Measurements from ENCODE around the gene SEPTIN8. TPM values are rescaled to one million over a fixed set of nuclear protein-coding genes. Genes with fewer than 3 reads are reported as not detected.
A peak's percentile ranks its signal among the peaks of the same experiment; 100 is the strongest.

SEPTIN8 gene
- total and polyA plus RNA-seq, 5 experiments from 2014 or later: 0.82 to 6.6 (median 1.2) TPM

DNA sequence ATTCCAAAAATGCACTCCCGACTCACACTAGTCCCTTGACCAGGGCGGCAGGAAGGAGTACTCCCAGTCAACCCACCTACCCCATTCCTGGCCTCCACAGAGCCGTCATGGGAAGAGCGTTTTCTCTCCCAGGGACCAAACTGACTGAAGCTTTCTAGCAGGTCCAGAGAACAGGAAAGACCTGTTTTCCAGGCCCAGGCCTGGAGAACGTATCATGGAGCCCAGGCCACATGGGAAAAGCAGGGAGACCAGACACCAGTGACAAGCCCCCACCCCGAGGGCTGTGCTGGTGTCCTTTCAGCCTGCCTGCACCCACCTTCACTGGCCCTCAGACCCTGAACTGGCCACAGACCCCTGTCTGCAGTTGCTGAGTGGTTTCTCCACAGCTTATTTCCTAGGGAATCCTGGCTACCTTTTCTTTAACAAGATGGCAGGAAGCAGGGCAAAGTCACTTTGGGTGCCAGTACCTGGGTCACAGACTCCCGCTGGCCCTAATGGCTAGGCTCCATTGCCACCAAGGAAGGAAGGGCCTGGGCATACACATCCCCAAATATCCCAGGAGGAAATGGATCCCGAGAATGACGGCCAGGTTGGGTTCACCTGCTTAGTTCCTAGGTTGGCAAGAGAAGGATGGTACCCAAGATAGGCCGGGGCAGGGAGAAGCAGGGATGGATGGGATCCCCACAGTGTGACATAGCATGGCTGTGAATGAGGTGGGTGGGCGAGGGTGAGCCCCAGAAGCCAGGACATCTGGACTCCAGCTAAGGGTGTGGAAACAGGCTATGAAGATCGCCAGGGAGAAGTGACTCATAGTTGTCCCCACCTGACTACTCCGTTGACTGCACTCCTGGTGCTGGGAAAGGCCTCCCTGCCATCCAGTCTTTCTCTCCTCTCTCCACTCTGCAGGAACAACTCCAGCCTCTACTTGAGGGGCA, 17.7 kb downstream of the SEPTIN8 start:
- Mint-ChIP-seq H3K4me1 (peaks cover 0 to 8% (median 0%) of the 10 kb centered on the region in 4 donors), H3K27me3 (no peaks in the 10 kb centered on the region), H3K4me3 (no peak overlapping the region), H3K9me3 (no peaks in the 10 kb centered on the region), H3K36me3 (peaks cover 0 to 4% (median 0%) of the 10 kb centered on the region in 3 donors), H3K27ac (peak overlapping the region in 1 of 10 donors; percentile 33)
- POLR2A ChIA-PET: no interaction called here
- ATAC-seq (no peak), DNase-seq (peak in 1 of 10 donors; percentile 46)

DNA sequence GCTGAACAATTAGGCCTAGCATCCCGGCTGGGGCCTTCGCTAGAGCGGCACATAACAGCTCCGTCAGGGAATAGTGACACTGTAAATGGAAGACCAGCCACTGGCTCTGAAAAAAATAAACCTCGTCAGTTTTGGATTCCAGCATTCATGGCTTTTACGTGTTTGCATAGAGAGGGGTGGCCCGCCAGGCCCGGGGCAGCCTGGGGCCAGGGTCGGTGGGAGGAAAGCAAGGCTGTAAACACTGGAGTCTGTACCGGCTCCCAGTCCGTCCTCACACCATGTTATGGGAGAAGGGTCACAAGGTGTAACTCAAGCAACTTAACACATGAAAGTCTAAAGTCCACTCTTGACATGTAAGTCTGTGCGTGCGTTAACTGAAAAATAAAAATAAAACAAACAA, 18.6 kb downstream of the SEPTIN8 start:
- Mint-ChIP-seq H3K27ac (peak overlapping the region in 1 of 10 donors; percentile 66), H3K36me3 (peaks cover 0 to 3% (median 0%) of the 10 kb centered on the region in 3 donors), H3K9me3 (no peaks in the 10 kb centered on the region), H3K27me3 (no peaks in the 10 kb centered on the region), H3K4me1 (peaks cover 0 to 11% (median 1%) of the 10 kb centered on the region in 4 donors), H3K4me3 (no peak overlapping the region)
- ATAC-seq (no peak), DNase-seq (no peak)
- POLR2A ChIA-PET: interaction anchor here (0.6 kb wide), 1 partner anchor 9 kb away, joined by 3 read pairs; no protein-coding TSS in a partner anchor

DNA sequence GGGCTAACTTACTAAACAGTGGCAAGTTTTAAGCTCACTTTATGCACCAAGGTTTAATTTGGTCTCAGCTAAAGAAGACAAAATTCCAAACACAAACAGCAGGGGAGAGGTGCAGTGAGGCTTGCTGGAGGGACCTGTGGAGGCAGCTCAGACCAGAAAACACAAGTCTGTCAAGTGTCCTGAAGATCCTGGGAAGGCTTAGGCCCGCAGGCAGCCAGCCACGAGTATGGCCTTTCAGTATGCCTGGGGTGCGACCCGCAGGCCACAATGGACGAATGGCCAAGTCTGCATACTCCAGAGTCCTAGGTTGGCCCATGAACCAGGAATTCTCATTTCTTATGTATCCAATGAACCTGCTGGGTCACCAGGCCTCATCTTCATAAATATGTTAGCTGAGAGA, 20.5 kb downstream of the SEPTIN8 start:
- H3K9me3 Mint-ChIP-seq: no peaks in the 10 kb centered on the region
- no peaks in the 10 kb centered on the region for H3K27me3 Mint-ChIP-seq
- H3K4me3 Mint-ChIP-seq: no peak overlapping the region
- peaks cover 0 to 3% (median 3%) of the 10 kb centered on the region in 3 donors for H3K36me3 Mint-ChIP-seq
- DNase-seq (no peak), ATAC-seq (no peak)
- POLR2A ChIA-PET: interaction anchor here (1.2 kb wide), 1 partner anchor 9 kb away, joined by 3 read pairs; the partner anchor contains the start of gene CCNI2
- peaks cover 0 to 13% (median 3%) of the 10 kb centered on the region in 4 donors for H3K4me1 Mint-ChIP-seq
- H3K27ac Mint-ChIP-seq: peak overlapping the region in 1 of 10 donors; percentile 35

- no peak overlapping the region for H3K4me3 Mint-ChIP-seq
These were observed 22.1 kb downstream of the SEPTIN8 start for GRCh38 chr5:132754947-132755346.

DNA sequence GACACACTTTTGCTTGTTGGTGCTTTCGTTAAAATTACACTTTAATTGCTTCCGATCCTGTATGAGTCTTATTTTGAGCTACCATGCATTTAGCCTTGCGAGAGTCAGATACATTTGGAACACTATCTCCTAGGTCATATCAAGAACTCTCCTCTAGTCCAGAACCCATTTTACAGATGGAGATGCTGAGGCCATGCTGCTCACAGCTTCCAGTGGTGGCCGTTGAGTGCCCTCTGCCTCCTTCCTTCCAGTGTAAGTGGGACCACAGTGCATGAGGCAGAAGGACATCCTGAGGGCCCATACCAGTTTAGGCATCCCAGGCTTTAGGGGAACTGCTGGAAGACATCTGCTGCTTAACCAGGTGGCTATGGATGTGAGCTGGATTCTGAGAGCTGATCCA, 22.9 kb downstream of the SEPTIN8 start:
- H3K4me1 Mint-ChIP-seq: peaks cover 0 to 13% (median 3%) of the 10 kb centered on the region in 4 donors
- H3K9me3 Mint-ChIP-seq: no peaks in the 10 kb centered on the region
- ATAC-seq (no peak), DNase-seq (peak in 1 of 10 donors; percentile 55)
- H3K27me3 Mint-ChIP-seq: no peaks in the 10 kb centered on the region
- peaks cover 0 to 10% (median 5%) of the 10 kb centered on the region in 3 donors for H3K36me3 Mint-ChIP-seq
- no peak overlapping the region for H3K27ac Mint-ChIP-seq
- POLR2A ChIA-PET: interaction anchor here (1.2 kb wide), 1 partner anchor 14 kb away, joined by 4 read pairs; no protein-coding TSS in a partner anchor
- H3K4me3 Mint-ChIP-seq: no peak overlapping the region

More at GRCh38 chr5:132754947-132755346, 22.1 kb downstream of the SEPTIN8 start:
- Mint-ChIP-seq H3K36me3 (peaks cover 0 to 10% (median 5%) of the 10 kb centered on the region in 3 donors), H3K27me3 (no peaks in the 10 kb centered on the region), H3K4me1 (peaks cover 0 to 13% (median 3%) of the 10 kb centered on the region in 4 donors), H3K9me3 (no peaks in the 10 kb centered on the region), H3K27ac (peak overlapping the region in 1 of 10 donors; percentile 31)
- POLR2A ChIA-PET: no interaction called here
- DNase-seq (peak in 1 of 10 donors; percentile 8), ATAC-seq (no peak)

DNA sequence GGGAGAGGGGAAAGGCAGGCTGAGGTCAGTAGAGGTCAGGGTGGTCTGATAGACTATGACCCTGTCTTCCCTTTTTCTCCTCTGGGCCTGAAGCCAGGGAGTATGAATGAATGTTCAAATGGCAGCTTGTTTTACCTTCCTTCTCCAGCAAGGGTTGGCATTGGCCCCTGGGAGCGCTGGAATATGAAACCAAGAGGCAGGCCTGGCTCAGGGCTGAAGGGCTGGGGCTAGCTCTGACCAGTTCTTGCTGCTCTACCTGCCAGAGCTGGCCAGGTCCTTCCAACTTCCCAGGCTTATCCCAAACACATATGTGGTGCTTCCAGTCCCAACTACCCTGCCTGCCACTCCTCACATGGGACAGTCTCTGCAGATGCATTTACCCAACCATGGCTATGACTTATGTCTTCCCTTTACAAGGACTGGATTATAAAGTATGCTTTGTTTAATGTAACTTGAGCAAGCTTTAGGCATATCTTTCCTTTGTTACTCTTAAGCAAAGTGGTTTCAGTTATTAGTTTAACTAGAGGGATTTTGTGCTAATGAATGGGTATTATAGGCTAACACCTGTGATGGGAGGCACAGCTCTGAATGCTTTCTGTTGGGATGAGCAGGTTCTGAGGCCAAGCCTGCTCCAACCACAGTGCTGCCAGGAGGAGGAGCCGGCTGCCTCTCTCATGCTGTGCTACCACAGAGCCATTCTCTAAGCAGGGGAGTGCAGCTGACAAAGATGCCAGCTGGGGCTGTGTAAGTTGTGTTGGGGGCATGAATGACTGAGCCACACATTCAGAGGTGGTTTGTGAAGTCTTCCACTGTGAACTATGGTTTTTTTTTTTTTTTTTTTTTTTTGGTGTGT, 23.7 kb downstream of the SEPTIN8 start:
- Mint-ChIP-seq H3K36me3 (peaks cover 0 to 10% (median 5%) of the 10 kb centered on the region in 3 donors), H3K4me3 (no peak overlapping the region), H3K9me3 (no peaks in the 10 kb centered on the region), H3K27ac (peak overlapping the region in 2 of 10 donors; percentile 24 to 53), H3K4me1 (peaks cover 3 to 13% (median 5%) of the 10 kb centered on the region in 4 donors), H3K27me3 (peaks cover 0 to 1% (median 0%) of the 10 kb centered on the region in 5 donors)
- POLR2A ChIA-PET: interaction anchor here (1.2 kb wide), 1 partner anchor 14 kb away, joined by 4 read pairs; no protein-coding TSS in a partner anchor
- peak; percentile 42 to 67 for ATAC-seq
- peak in 1 of 10 donors; percentile 57 for DNase-seq

- ATAC-seq (no peak), DNase-seq (peak in 1 of 10 donors; percentile 24)
- peak overlapping the region in 2 of 10 donors; percentile 29 to 42 for H3K27ac Mint-ChIP-seq
- H3K4me1 Mint-ChIP-seq: peaks cover 5 to 13% (median 8%) of the 10 kb centered on the region in 4 donors
- H3K27me3 Mint-ChIP-seq: peaks cover 0 to 3% (median 0%) of the 10 kb centered on the region in 5 donors
- H3K4me3 Mint-ChIP-seq: no peak overlapping the region
- no peaks in the 10 kb centered on the region for H3K9me3 Mint-ChIP-seq
- POLR2A ChIA-PET: no interaction called here
- H3K36me3 Mint-ChIP-seq: peaks cover 0 to 10% (median 5%) of the 10 kb centered on the region in 3 donors
These were observed 24.4 kb downstream of the SEPTIN8 start for GRCh38 chr5:132752581-132753125.

DNA sequence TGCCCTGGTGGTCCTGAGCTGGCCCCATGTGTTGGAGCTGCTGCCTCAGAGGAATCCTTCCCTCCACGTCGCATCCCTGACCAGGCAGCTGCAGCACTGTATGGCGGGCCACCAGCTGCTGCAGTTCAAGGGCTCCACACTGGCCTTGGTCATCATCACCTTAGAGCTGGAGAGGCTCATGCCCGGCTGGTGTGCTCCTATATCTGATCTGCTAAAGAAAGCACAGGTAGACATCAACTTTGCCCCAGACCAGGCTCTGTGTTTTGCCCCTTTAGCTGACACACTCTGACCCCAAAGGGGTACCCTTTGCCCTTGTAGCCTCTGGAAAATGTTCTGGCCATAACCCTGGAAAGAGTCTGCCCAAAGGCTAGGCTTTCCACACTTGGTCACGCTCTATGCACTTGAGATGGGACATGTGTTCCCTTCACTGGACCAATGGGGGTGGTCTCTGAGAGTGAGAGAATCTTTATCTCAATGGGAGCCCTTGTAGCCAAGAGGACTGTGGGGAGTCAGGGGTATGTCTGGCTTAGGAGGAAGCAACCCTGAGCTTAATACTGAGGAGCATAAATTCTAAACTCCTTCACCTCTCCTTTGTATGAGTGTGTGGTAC, 25.0 kb downstream of the SEPTIN8 start:
- peaks cover 5 to 13% (median 8%) of the 10 kb centered on the region in 4 donors for H3K4me1 Mint-ChIP-seq
- H3K4me3 Mint-ChIP-seq: peak overlapping the region in 1 of 10 donors; percentile 35
- peak overlapping the region in 2 of 10 donors; percentile 18 to 42 for H3K27ac Mint-ChIP-seq

DNA sequence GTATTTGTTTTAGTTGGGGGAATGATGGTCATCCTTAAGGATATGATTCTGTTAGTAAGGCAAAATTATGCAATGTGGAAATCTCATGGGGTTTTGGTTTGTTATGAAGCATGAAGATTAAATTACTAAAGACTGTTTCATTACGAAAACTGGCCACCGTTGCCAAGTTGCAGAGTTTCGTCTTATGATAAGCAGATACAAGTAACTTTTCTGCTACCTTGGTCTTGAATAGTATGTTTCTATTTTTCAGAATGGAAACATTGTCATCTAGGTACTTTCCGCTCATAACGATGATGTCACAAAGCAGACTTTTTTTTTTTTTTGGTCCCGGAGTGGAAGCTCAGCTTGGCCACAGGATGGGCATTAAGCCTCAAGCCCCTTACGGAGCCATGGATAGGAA, 25.6 kb downstream of the SEPTIN8 start:
- DNase-seq (no peak), ATAC-seq (no peak)
- H3K27me3 Mint-ChIP-seq: peaks cover 0 to 3% (median 0%) of the 10 kb centered on the region in 5 donors
- H3K4me1 Mint-ChIP-seq: peaks cover 8 to 13% (median 9%) of the 10 kb centered on the region in 4 donors
- POLR2A ChIA-PET: interaction anchor here (0.6 kb wide), 1 partner anchor 1419 kb away, joined by 3 read pairs; no protein-coding TSS in a partner anchor
- no peak overlapping the region for H3K4me3 Mint-ChIP-seq
- peaks cover 0 to 10% (median 5%) of the 10 kb centered on the region in 3 donors for H3K36me3 Mint-ChIP-seq
- peak overlapping the region in 1 of 10 donors; percentile 1 for H3K27ac Mint-ChIP-seq
- H3K9me3 Mint-ChIP-seq: no peaks in the 10 kb centered on the region

More for the DNA sequence above, 25.0 kb downstream of the SEPTIN8 start:
- H3K9me3 Mint-ChIP-seq: no peaks in the 10 kb centered on the region
- H3K27me3 Mint-ChIP-seq: peaks cover 0 to 3% (median 0%) of the 10 kb centered on the region in 5 donors
- no peak for ATAC-seq
- peak in 1 of 10 donors; percentile 24 for DNase-seq
- H3K36me3 Mint-ChIP-seq: peaks cover 0 to 10% (median 5%) of the 10 kb centered on the region in 3 donors
- POLR2A ChIA-PET: interaction anchor here (0.6 kb wide), 1 partner anchor 1418 kb away, joined by 3 read pairs; no protein-coding TSS in a partner anchor

DNA sequence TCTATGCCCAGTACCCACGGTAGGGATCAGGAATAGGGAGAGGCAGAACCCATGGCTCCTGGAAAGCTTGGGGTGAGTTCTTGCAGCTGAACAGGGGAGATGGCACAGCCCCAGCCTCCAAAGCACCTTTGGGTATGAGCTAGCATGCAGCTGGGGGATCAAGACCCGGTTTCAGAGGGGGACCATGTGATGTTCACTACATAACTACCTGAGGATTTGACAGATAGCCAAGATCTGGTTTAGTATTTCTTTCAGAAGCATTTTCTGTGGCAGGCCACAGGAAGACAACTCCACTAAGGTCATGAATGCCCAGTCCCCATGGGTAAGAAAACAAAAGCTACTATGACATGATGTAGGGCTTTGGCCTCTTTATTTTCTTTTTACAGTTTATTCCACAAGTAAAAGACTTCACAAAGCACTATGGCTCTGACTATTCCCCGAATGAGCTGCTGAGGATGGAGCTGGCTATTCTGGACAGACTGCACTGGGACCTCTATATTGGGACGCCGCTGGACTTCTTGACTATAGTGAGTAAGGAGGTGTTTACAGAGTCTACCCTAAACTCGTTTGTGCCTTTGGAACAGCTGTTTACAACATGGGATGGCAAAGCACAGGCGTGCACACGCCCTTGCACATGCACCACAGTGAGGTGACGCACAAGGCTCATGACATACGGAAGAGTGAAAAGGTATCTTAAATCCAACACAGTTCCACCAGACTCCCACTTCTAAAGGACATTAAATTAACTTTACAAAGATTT, 26.4 kb downstream of the SEPTIN8 start:
- POLR2A ChIA-PET: interaction anchor here (1.0 kb wide), 1 partner anchor 13 kb away, joined by 6 read pairs; the partner anchor contains the start of gene KIF3A
- peaks cover 0 to 10% (median 5%) of the 10 kb centered on the region in 3 donors for H3K36me3 Mint-ChIP-seq
- H3K4me3 Mint-ChIP-seq: no peak overlapping the region
- peaks cover 0 to 7% (median 0%) of the 10 kb centered on the region in 5 donors for H3K27me3 Mint-ChIP-seq
- DNase-seq (peak in 1 of 10 donors; percentile 21), ATAC-seq (no peak)
- H3K27ac Mint-ChIP-seq: peak overlapping the region in 5 of 10 donors; percentile 1 to 59 (median 37)
- peaks cover 8 to 13% (median 9%) of the 10 kb centered on the region in 4 donors for H3K4me1 Mint-ChIP-seq
- no peaks in the 10 kb centered on the region for H3K9me3 Mint-ChIP-seq

Data from naive thymus-derived CD8-positive, alpha-beta T cell (primary cell).